HCT116 (cell line): ENCODE measurements around the gene WDR82. TPM values are rescaled to one million over a fixed set of nuclear protein-coding genes. Genes with fewer than 3 reads are reported as not detected.

Experiments used
- ATAC-seq: fragments of 200-7000 bp; cut with Tn5 transposase; 2 replicates; pipeline ENCODE4 v1.9.1; 2020; ENCODE audit warnings: mild to moderate bottlenecking, moderate library complexity
- BruUV-seq: library from RNA; stranded (reverse); fragments of 400-500 nt; replicated peaks from 2 replicates; lab custom pipeline; 2021; lab: Mats Ljungman, UMichigan
- CTCF ChIA-PET: fragments of 300-600 bp; sonication (Branson Sonifier 250); formaldehyde crosslinking; loops from one replicate; lab custom pipeline; 2021; ENCODE audit warnings: antibody characterized with exemption; lab: Charles Lee
- POLR2A ChIA-PET: fragments of 300-600, 350-600 bp; sonication (Branson Sonifier 250); formaldehyde crosslinking; loops from one replicate; lab custom pipeline; 2021; ENCODE audit warnings: antibody characterized with exemption; lab: Charles Lee
- RAD21 ChIA-PET, 2 experiments: fragments of 300-600 bp; sonication (Branson Sonifier 250); formaldehyde crosslinking; loops; one replicate each; lab custom pipeline; 2023; ENCODE audit warnings: low total read pairs in 2 of 2; ENCODE audit not compliant: uncharacterized antibody in 2 of 2, unreplicated experiment in 2 of 2, low non-redundant PET in 1 of 2; lab: Charles Lee
- DNase-seq: peaks from one replicate; pipeline ENCODE4 v3.0.0-alpha.2; 2010; ENCODE audit warnings: low read depth, low spot score
- H2AFZ ChIP-seq: fragments of 200-600 bp; shearing (Covaris generic), sonication (generic); 2 replicates; pipeline ENCODE4 v1.6.1; 2017; ENCODE audit warnings: low read depth, mixed run types, mixed read lengths, antibody characterized with exemption, low read length; ENCODE audit not compliant: poor library complexity, severe bottlenecking
- H3K27ac ChIP-seq: 2 replicates; pipeline ENCODE4 v1.5.1; 2012; ENCODE audit warnings: low read depth, low read length
- H3K27me3 ChIP-seq: fragments of 200-600 bp; sonication (generic); 2 replicates; pipeline ENCODE4 v1.6.1; 2016; ENCODE audit warnings: mixed run types, low read length, mixed read lengths; ENCODE audit not compliant: insufficient read depth
- H3K36me3 ChIP-seq, 2 experiments: fragments of 200-500 bp in 1 of 2; fragments of 200-600 bp in 1 of 2; sonication (Bioruptor generic) in 1 of 2; sonication (generic) in 1 of 2; 2 replicates each; pipeline versions ENCODE4 v1.5.1 to v1.6.1; 2014 to 2016; ENCODE audit warnings: low read length in 2 of 2, inconsistent platforms in 1 of 2, mixed read lengths in 1 of 2, mixed run types in 1 of 2; ENCODE audit not compliant: insufficient read depth in 2 of 2, control insufficient read depth in 1 of 2
- H3K4me1 ChIP-seq, 2 experiments: fragments of 200-600 bp in 1 of 2; sonication (generic) in 1 of 2; 2 replicates each; pipeline versions ENCODE4 v1.5.1 to v1.6.1; 2012 to 2017; ENCODE audit warnings: low read length in 2 of 2, inconsistent platforms in 1 of 2, mild to moderate bottlenecking in 1 of 2, mixed read lengths in 1 of 2, mixed run types in 1 of 2, moderate library complexity in 1 of 2; ENCODE audit not compliant: insufficient read depth in 2 of 2, control insufficient read depth in 1 of 2
- H3K4me2 ChIP-seq: fragments of 200-600 bp; sonication (generic); 2 replicates; pipeline ENCODE4 v1.6.1; 2017; ENCODE audit warnings: mixed run types, low read length, mixed read lengths
- H3K4me3 ChIP-seq, 2 experiments: fragments of 200-600 bp in 1 of 2; sonication (generic) in 1 of 2; replicated peaks in 1 of 2; 2 replicates each; pipeline ENCODE4 v1.5.1; 2011 to 2016; ENCODE audit warnings: low read length in 2 of 2, control low read depth in 1 of 2, low read depth in 1 of 2, mild to moderate bottlenecking in 1 of 2, mixed read lengths in 1 of 2, mixed run types in 1 of 2
- H3K79me2 ChIP-seq: fragments of 200-600 bp; sonication (generic); 2 replicates; pipeline ENCODE4 v1.6.1; 2017; ENCODE audit warnings: mild to moderate bottlenecking, mixed run types, low read length, moderate library complexity, mixed read lengths; ENCODE audit not compliant: insufficient read depth
- H3K9ac ChIP-seq: fragments of 200-600 bp; sonication (generic); 2 replicates; pipeline ENCODE4 v1.6.1; 2016; ENCODE audit warnings: low read length, mixed read lengths
- H3K9me2 ChIP-seq: fragments of 200-600 bp; sonication (generic), shearing (Covaris generic); 2 replicates; pipeline ENCODE4 v1.6.1; 2017; ENCODE audit warnings: mixed run types, mild to moderate bottlenecking, moderate library complexity; ENCODE audit not compliant: insufficient read depth
- H3K9me3 ChIP-seq, 2 experiments: fragments of 200-500 bp in 1 of 2; fragments of 200-600 bp in 1 of 2; sonication (Bioruptor generic) in 1 of 2; sonication (generic) in 1 of 2; 2 replicates each; pipeline ENCODE4 v1.6.1; 2014 to 2017; ENCODE audit warnings: low read length in 2 of 2, mixed read lengths in 2 of 2, inconsistent platforms in 1 of 2, low read depth in 1 of 2, mild to moderate bottlenecking in 1 of 2, mixed run types in 1 of 2, moderate library complexity in 1 of 2; ENCODE audit not compliant: control insufficient read depth in 1 of 2, insufficient read depth in 1 of 2
- H4K20me1 ChIP-seq: fragments of 200-600 bp; sonication (generic), shearing (Covaris generic); 2 replicates; pipeline ENCODE4 v1.6.1; 2017; ENCODE audit warnings: mixed run types, mild to moderate bottlenecking, moderate library complexity; ENCODE audit not compliant: insufficient read depth
- EGR1 ChIP-seq: IDR thresholded peaks from 2 replicates; pipeline ENCODE4 v1.6.1; 2012; ENCODE audit warnings: low read depth
- ELF1 ChIP-seq: IDR thresholded peaks from 2 replicates; pipeline ENCODE4 v1.6.1; 2012; ENCODE audit warnings: low read depth, borderline replicate concordance
- EZH2 ChIP-seq: fragments of 200-600 bp; sonication (generic); IDR thresholded peaks from 2 replicates; pipeline ENCODE4 v1.6.1; 2017; ENCODE audit warnings: antibody characterized with exemption, mixed run types
- EZH2phosphoT487 ChIP-seq: fragments of 200-600 bp; IDR thresholded peaks from 2 replicates; pipeline ENCODE4 v1.6.1; 2018; ENCODE audit warnings: antibody characterized with exemption, borderline replicate concordance
- FOSL1 ChIP-seq: IDR thresholded peaks from 2 replicates; pipeline ENCODE4 v1.6.1; 2012; ENCODE audit warnings: low read depth
- POLR2AphosphoS5 ChIP-seq: IDR thresholded peaks from 2 replicates; pipeline ENCODE4 v1.6.1; 2011; ENCODE audit warnings: mild to moderate bottlenecking, low read depth, low read length, moderate library complexity
- SIN3A ChIP-seq: IDR thresholded peaks from 2 replicates; pipeline ENCODE4 v1.6.1; 2012; ENCODE audit warnings: low read depth
- SRF ChIP-seq: IDR thresholded peaks from 2 replicates; pipeline ENCODE4 v1.6.1; 2012; ENCODE audit warnings: low read depth
- TCF7L2 ChIP-seq: IDR thresholded peaks from 2 replicates; pipeline ENCODE4 v1.7.0; 2011; ENCODE audit warnings: borderline replicate concordance, inconsistent platforms; ENCODE audit not compliant: insufficient read depth, insufficient read length; ENCODE audit errors: extremely low read depth
- ZFX ChIP-seq: fragments of 450-650 bp; IDR thresholded peaks from 2 replicates; pipeline ENCODE4 v1.6.1; 2017
- ZNF274 ChIP-seq: fragments of 200-500 bp; sonication (Bioruptor generic); IDR thresholded peaks from 2 replicates; pipeline ENCODE4 v1.6.1; 2014; ENCODE audit warnings: mild to moderate bottlenecking, low read depth, low read length, inconsistent platforms
- intact Hi-C: fragments of 100-400 bp; cut with micrococcal nuclease; formaldehyde crosslinking; loops from 2 replicates; pipeline ENCODE4 v1.10.0; 2022
- total RNA-seq: library from RNA; stranded (reverse); gene quantifications from one replicate; pipeline ENCODE4 v1.2.1, GENCODE V29; 2021; ENCODE audit not compliant: unreplicated experiment
- TF ChIP-seq, protein P1 (sequence below): IDR thresholded peaks from 2 replicates; pipeline ENCODE4 v1.6.1; 2012
- TF ChIP-seq, protein P2 (sequence below), 3 experiments: fragments of 200-600 bp in 1 of 3; sonication (generic) in 1 of 3; IDR thresholded peaks in 2 of 3; conservative IDR thresholded peaks in 1 of 3; 2 replicates each; pipeline ENCODE4 v1.5.1; 2012 to 2017; ENCODE audit warnings: low read depth in 2 of 3, low read length in 2 of 3, antibody characterized with exemption in 1 of 3, borderline replicate concordance in 1 of 3, control low read depth in 1 of 3, mild to moderate bottlenecking in 1 of 3, mixed read lengths in 1 of 3, mixed run types in 1 of 3, moderate library complexity in 1 of 3; ENCODE audit not compliant: insufficient read depth in 1 of 3
- TF ChIP-seq, protein P3 (sequence below): IDR thresholded peaks from 2 replicates; pipeline ENCODE4 v1.6.1; 2011; ENCODE audit warnings: mild to moderate bottlenecking, low read length, moderate library complexity; ENCODE audit not compliant: insufficient replicate concordance; ENCODE audit errors: extremely low read depth
- TF ChIP-seq, protein P4 (sequence below): IDR thresholded peaks from 2 replicates; pipeline ENCODE4 v1.6.1; 2012; ENCODE audit warnings: low read depth

Gene WDR82
- total RNA-seq, 1 experiment from 2014 or later, result 89.7 TPM

DNA sequence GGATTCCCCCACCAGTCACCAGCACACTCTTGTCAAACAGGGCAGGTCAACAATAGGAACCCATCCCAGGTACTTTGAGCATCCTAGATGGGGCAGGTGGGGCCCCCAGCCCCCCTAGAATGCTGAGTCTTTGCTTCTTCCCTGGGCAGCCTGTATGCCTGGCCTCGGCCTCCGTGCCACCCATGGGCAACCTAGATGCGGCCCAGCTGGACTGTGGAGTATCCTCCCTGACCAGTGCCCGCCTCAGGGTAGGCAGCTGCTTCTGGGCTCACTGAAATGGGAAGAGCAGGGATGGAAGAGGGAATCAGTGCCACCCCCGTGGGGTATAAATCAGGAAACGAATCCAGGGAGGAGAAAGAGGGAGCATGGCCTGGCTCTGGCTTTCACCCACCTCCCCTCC, 48.5 kb upstream of the WDR82 start:
- CTCF ChIA-PET, result no interaction called here
- H3K4me3 ChIP-seq, result no peak overlapping the region
- no peaks in the 10 kb centered on the region for H3K9me3 ChIP-seq
- RAD21 ChIA-PET, result no interaction called here
- no peaks in the 10 kb centered on the region for H3K27me3 ChIP-seq
- no peak for ATAC-seq
- POLR2A ChIA-PET, result no interaction called here
- no peaks in the 10 kb centered on the region for H4K20me1 ChIP-seq
- no peak overlapping the region for H3K27ac ChIP-seq
- no peak overlapping the region for H2AFZ ChIP-seq
- no peaks in the 10 kb centered on the region; a peak in 1 of 4 replicates for H3K4me1 ChIP-seq
- H3K79me2 ChIP-seq, result no peaks in the 10 kb centered on the region
- BruUV-seq, result no TSS peak
- H3K9ac ChIP-seq, result no peak overlapping the region
- no peak for DNase-seq
- H3K9me2 ChIP-seq, result no peaks in the 10 kb centered on the region
- intact Hi-C loops, result no loop called here
- H3K4me2 ChIP-seq, result no peak overlapping the region
- no peaks in the 10 kb centered on the region for H3K36me3 ChIP-seq
- TF ChIP-seq TCF7L2 (no peak), ZNF274 (no peak), ZFX (no peak), EGR1 (no peak), EZH2phosphoT487 (no peak), POLR2AphosphoS5 (no peak), EZH2 (no peak), SIN3A (no peak), SRF (no peak), FOSL1 (no peak), ELF1 (no peak)
- TF ChIP-seq, protein P1, sequence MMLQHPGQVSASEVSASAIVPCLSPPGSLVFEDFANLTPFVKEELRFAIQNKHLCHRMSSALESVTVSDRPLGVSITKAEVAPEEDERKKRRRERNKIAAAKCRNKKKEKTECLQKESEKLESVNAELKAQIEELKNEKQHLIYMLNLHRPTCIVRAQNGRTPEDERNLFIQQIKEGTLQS, result no peak
- TF ChIP-seq, protein P2, sequence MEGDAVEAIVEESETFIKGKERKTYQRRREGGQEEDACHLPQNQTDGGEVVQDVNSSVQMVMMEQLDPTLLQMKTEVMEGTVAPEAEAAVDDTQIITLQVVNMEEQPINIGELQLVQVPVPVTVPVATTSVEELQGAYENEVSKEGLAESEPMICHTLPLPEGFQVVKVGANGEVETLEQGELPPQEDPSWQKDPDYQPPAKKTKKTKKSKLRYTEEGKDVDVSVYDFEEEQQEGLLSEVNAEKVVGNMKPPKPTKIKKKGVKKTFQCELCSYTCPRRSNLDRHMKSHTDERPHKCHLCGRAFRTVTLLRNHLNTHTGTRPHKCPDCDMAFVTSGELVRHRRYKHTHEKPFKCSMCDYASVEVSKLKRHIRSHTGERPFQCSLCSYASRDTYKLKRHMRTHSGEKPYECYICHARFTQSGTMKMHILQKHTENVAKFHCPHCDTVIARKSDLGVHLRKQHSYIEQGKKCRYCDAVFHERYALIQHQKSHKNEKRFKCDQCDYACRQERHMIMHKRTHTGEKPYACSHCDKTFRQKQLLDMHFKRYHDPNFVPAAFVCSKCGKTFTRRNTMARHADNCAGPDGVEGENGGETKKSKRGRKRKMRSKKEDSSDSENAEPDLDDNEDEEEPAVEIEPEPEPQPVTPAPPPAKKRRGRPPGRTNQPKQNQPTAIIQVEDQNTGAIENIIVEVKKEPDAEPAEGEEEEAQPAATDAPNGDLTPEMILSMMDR (IDR thresholded peaks at IDR 0.05 in 2 of 3, conservative IDR thresholded peaks at IDR 0.05 in 1 of 3; ENCODE audit: borderline replicate concordance in 1 of 3, insufficient read depth in 1 of 3, low read depth in 2 of 3, low read length in 2 of 3), result no peak
- TF ChIP-seq, protein P3, sequence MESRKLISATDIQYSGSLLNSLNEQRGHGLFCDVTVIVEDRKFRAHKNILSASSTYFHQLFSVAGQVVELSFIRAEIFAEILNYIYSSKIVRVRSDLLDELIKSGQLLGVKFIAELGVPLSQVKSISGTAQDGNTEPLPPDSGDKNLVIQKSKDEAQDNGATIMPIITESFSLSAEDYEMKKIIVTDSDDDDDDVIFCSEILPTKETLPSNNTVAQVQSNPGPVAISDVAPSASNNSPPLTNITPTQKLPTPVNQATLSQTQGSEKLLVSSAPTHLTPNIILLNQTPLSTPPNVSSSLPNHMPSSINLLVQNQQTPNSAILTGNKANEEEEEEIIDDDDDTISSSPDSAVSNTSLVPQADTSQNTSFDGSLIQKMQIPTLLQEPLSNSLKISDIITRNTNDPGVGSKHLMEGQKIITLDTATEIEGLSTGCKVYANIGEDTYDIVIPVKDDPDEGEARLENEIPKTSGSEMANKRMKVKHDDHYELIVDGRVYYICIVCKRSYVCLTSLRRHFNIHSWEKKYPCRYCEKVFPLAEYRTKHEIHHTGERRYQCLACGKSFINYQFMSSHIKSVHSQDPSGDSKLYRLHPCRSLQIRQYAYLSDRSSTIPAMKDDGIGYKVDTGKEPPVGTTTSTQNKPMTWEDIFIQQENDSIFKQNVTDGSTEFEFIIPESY, result no peak
- TF ChIP-seq, protein P4, sequence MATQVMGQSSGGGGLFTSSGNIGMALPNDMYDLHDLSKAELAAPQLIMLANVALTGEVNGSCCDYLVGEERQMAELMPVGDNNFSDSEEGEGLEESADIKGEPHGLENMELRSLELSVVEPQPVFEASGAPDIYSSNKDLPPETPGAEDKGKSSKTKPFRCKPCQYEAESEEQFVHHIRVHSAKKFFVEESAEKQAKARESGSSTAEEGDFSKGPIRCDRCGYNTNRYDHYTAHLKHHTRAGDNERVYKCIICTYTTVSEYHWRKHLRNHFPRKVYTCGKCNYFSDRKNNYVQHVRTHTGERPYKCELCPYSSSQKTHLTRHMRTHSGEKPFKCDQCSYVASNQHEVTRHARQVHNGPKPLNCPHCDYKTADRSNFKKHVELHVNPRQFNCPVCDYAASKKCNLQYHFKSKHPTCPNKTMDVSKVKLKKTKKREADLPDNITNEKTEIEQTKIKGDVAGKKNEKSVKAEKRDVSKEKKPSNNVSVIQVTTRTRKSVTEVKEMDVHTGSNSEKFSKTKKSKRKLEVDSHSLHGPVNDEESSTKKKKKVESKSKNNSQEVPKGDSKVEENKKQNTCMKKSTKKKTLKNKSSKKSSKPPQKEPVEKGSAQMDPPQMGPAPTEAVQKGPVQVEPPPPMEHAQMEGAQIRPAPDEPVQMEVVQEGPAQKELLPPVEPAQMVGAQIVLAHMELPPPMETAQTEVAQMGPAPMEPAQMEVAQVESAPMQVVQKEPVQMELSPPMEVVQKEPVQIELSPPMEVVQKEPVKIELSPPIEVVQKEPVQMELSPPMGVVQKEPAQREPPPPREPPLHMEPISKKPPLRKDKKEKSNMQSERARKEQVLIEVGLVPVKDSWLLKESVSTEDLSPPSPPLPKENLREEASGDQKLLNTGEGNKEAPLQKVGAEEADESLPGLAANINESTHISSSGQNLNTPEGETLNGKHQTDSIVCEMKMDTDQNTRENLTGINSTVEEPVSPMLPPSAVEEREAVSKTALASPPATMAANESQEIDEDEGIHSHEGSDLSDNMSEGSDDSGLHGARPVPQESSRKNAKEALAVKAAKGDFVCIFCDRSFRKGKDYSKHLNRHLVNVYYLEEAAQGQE, result no peak
